Heart left ventricle (tissue), 16 donors: ENCODE measurements around the gene KREMEN1. TPM values are rescaled to one million over a fixed set of nuclear protein-coding genes. Genes with fewer than 3 reads are reported as not detected.

ENCODE experiments used
- ATAC-seq, 4 donors: fragments of 200-7000 bp; cut with Tn5 transposase; one replicate each; pipeline ENCODE4 v1.9.1; 2020 to 2022; ENCODE audit warnings: moderate library complexity in 4 of 4, mild to moderate bottlenecking in 3 of 4, moderate number of reproducible peaks in 1 of 4
- DNase-seq, 5 donors: peaks; one replicate each; pipeline ENCODE4 v3.0.0-alpha.2; 2020
- H3K27ac ChIP-seq, 12 donors: fragments of 200-600 bp; sonication (generic) in 4 of 12; one replicate each; pipeline versions ENCODE4 v1.5.0 to v1.8.0; 2016 to 2022; ENCODE audit warnings: mild to moderate bottlenecking in 2 of 12
- H3K27me3 ChIP-seq, 9 donors: fragments of 200-600 bp; sonication (generic) in 2 of 9; one replicate each; pipeline versions ENCODE4 v1.5.1 to v1.8.0; 2016 to 2022; ENCODE audit warnings: mild to moderate bottlenecking in 3 of 9
- H3K36me3 ChIP-seq, 9 donors: fragments of 200-600 bp; sonication (generic) in 2 of 9; one replicate each; pipeline versions ENCODE4 v1.5.0 to v1.8.0; 2018 to 2022; ENCODE audit warnings: mild to moderate bottlenecking in 2 of 9
- H3K4me1 ChIP-seq, 12 donors: fragments of 200-600 bp; sonication (generic) in 4 of 12; one replicate each; pipeline versions ENCODE4 v1.5.0 to v1.8.0; 2016 to 2022; ENCODE audit warnings: mild to moderate bottlenecking in 3 of 12
- H3K4me3 ChIP-seq, 12 donors: fragments of 200-600 bp; sonication (generic) in 4 of 12; one replicate each; pipeline versions ENCODE4 v1.5.0 to v1.8.0; 2017 to 2022; ENCODE audit warnings: mild to moderate bottlenecking in 9 of 12, moderate library complexity in 4 of 12
- H3K9me3 ChIP-seq, 12 donors: fragments of 200-600 bp; sonication (generic) in 4 of 12; one replicate each; pipeline versions ENCODE4 v1.5.0 to v1.8.0; 2016 to 2022; ENCODE audit warnings: mild to moderate bottlenecking in 1 of 12
- POLR2A ChIP-seq, 2 donors: fragments of 450-650 bp; IDR thresholded peaks; one replicate each; pipeline ENCODE4 v1.6.1; 2017; ENCODE audit warnings: antibody characterized with exemption in 2 of 2, mild to moderate bottlenecking in 2 of 2, moderate library complexity in 2 of 2
- WGBS, 4 donors: extraction: QIAGEN DNeasy Blood & Tissue Kit in 2 of 4; methylation state at CpG; one replicate each; pipeline versions ENCODE4 v1.1.5 to v1.1.7; 2013 to 2018; 5-methylcytosine and 5-hydroxymethylcytosine counted together
- intact Hi-C, 10 donors: fragments of 100-400 bp; cut with DNase I; formaldehyde crosslinking; loops; one replicate each; pipeline versions ENCODE4 v1.11.1 to v1.14.2; 2022
- polyA plus RNA-seq, 2 donors: library from polyadenylated mRNA; stranded (reverse); fragments of 200-250 nt; gene quantifications; one replicate each; pipeline ENCODE4 v1.2.3, GENCODE V29; 2013
- total RNA-seq, 9 donors: library from RNA; depleted of rRNA in 2 of 9; stranded (reverse); fragments of >200 nt in 2 of 9; fragmentation: NEBNext Ultra II Directional in 3 of 9; extraction: Animal tissue kit (Norgen Biotek cat#: 25700) in 3 of 9; gene quantifications; one replicate each; pipeline versions ENCODE4 v1.1.0 to v1.2.4, GENCODE V29; 2016 to 2023
- TF ChIP-seq, protein P1 (sequence below), 12 donors: fragments of 200-600 bp; sonication (generic) in 4 of 12; IDR thresholded peaks; one replicate each; pipeline versions ENCODE4 v1.5.0 to v1.8.0; 2018 to 2022; ENCODE audit warnings: antibody characterized with exemption in 12 of 12, mild to moderate bottlenecking in 5 of 12
- donor health status: ischemic (EF 13 %, LVEDD 7.1; RV severe dilation, severe dysfunction).
- donor health status: healthy with polysubstance abuse.
- donor health status: DM: no; HTN: yes; CAD: no.
- donor health status: DM: no; HTN: no; CAD: no.
- donor health status: ischemic (EF 25% LVEDD 6.9; RV normal size, moderate dysfunction).
- donor health status: ischemic (EF 25% LVEDD 5.7; RV mildly dilated, moderate dysfunction).
- donor health status: healthy.
- donor health status: DM: yes; HTN: yes; CAD: no.
- donor health status: ischemic (EF 35%, LVEDD 5.7; RV mildly dilated, moderate dysfunction).
- donor health status: nonischemic (EF 11% LVEDD 7.7; RV severe dilation, severe dysfunction).
- donor health status: DM: yes; HTN: yes; CAD: no.
- donor health status: PGD.
- donor health status: ischemic (EF 29% LVEDD 5.4; RV normal size, mild dysfunction).
- donor health status: nonischemic (EF 23%, LVEDD 6.1; RV moderate dilation, normal function).

Gene KREMEN1
- total and polyA plus RNA-seq, 11 donors: 24.3 to 67.8 (median 36.4) TPM

DNA sequence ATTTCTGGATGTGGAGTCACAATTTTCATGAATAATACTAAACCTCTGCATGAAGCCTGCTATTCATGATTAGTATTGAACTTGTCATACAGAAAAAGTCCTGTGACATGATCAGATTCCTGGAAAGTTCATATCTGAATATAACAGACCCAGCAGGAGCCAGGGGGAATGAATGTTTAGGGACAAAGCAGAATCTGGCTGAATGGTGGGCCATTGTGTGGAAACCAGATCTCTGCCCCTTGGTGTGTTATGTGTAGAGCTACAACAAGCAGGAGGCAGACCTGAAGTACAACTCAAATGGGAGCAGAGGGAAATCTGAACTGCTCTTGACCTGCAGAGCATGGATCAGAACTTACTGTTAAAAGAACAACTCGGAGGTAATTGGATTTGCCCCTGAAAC is 30.3 kb downstream of the KREMEN1 start:
- no peak for ATAC-seq
- Histone ChIP-seq H3K27me3 (no peaks in the 10 kb centered on the region), H3K4me3 (no peak overlapping the region), H3K9me3 (no peaks in the 10 kb centered on the region), H3K27ac (no peak overlapping the region), H3K4me1 (peaks cover 0 to 5% (median 0%) of the 10 kb centered on the region in 12 donors), H3K36me3 (peaks cover 0 to 31% (median 8%) of the 10 kb centered on the region in 9 donors)
- WGBS, 4 donors: 83 to 100% (median 90%) methylated on average over 1 of the region's 1 CpG
- intact Hi-C loops: no loop called here
- TF ChIP-seq POLR2A (IDR thresholded peaks at IDR 0.05): no peak
- TF ChIP-seq, protein P1, sequence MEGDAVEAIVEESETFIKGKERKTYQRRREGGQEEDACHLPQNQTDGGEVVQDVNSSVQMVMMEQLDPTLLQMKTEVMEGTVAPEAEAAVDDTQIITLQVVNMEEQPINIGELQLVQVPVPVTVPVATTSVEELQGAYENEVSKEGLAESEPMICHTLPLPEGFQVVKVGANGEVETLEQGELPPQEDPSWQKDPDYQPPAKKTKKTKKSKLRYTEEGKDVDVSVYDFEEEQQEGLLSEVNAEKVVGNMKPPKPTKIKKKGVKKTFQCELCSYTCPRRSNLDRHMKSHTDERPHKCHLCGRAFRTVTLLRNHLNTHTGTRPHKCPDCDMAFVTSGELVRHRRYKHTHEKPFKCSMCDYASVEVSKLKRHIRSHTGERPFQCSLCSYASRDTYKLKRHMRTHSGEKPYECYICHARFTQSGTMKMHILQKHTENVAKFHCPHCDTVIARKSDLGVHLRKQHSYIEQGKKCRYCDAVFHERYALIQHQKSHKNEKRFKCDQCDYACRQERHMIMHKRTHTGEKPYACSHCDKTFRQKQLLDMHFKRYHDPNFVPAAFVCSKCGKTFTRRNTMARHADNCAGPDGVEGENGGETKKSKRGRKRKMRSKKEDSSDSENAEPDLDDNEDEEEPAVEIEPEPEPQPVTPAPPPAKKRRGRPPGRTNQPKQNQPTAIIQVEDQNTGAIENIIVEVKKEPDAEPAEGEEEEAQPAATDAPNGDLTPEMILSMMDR (IDR thresholded peaks at IDR 0.05): no peak
- no peak for DNase-seq

DNA sequence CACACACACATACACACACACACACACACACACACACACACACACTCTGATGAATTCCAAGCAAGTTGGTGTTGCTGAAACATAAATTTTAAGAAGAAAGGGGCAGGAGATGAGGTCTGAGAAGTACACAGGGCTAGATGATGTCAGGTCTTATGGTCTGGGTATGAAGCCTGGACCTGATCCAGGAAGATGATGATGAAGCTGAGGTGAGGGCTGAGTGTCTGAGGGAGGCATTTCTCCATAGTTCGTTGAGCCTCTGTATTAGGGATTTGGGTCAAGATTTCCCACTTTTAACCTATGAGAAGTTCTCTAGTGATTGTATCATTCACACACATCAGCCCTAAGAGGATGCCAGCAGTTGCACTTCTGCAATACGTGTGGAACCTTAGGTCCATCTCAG is 32.6 kb downstream of the KREMEN1 start:
- H3K36me3 ChIP-seq: peaks cover 0 to 14% (median 0%) of the 10 kb centered on the region in 9 donors
- 56 to 82% (median 68%) methylated on average over 2 of the region's 2 CpGs for WGBS, 4 donors

DNA sequence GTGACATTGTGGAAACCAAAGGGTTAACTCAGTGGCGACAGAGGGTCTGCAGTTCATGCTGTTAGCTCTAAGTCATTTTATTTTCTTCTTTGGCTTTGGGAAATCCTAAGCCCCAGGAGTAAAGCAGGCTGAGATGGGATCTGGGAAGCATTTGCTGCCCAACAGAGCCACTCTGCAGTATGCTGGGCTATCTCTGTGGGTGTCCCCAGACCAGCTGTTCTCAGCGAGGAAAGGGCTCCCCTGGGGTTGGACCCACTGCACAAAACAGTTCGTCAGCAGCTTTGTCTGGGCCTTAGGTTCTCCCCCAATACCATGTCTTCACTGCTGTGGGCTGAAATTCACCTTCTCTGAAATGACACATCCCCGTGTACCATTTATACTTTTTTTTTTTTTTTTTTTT is 34.0 kb downstream of the KREMEN1 start:
- Histone ChIP-seq H3K9me3 (no peaks in the 10 kb centered on the region), H3K4me3 (no peak overlapping the region), H3K27ac (no peak overlapping the region), H3K4me1 (peaks cover 0 to 17% (median 2%) of the 10 kb centered on the region in 12 donors), H3K27me3 (no peaks in the 10 kb centered on the region), H3K36me3 (peaks cover 0 to 8% (median 0%) of the 10 kb centered on the region in 9 donors)
- DNase-seq (no peak), ATAC-seq (peak in 1 of 4 donors; percentile 56)
- intact Hi-C loops: no loop called here
- TF ChIP-seq, protein P1 (IDR thresholded peaks at IDR 0.05): no peak
- TF ChIP-seq POLR2A (IDR thresholded peaks at IDR 0.05): no peak
- 40 to 73% (median 46%) methylated on average over 4 of the region's 4 CpGs for WGBS, 4 donors

More for the DNA sequence above, 32.6 kb downstream of the KREMEN1 start:
- H3K4me3 ChIP-seq: no peak overlapping the region
- H3K4me1 ChIP-seq: peaks cover 0 to 17% (median 2%) of the 10 kb centered on the region in 12 donors
- no peaks in the 10 kb centered on the region for H3K9me3 ChIP-seq
- DNase-seq (no peak), ATAC-seq (no peak)
- TF ChIP-seq, protein P1 (IDR thresholded peaks at IDR 0.05): no peak
- no peak for TF ChIP-seq POLR2A (IDR thresholded peaks at IDR 0.05)
- no peaks in the 10 kb centered on the region for H3K27me3 ChIP-seq
- intact Hi-C loops: no loop called here
- no peak overlapping the region for H3K27ac ChIP-seq

DNA sequence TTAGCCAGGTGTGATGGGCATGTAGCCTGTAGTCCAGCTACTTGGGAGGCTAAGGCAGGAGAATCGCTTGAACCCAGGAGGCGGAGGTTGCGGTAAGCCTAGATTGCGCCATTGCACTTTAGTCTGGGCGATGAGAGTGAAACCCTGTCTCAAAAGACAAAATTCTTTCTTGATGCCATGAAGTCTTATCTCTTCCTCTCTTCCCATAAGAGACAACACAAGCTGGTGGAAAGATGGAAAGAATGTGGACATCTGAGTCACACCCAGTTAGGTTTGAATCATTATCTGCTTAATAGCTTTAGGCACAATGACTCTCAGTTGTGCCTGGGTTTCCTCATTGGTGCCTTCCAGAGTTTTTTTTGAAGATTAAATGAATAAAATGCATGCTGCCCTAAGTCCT is 35.3 kb downstream of the KREMEN1 start:
- no peak overlapping the region for H3K27ac ChIP-seq
- ATAC-seq (no peak), DNase-seq (no peak)
- peaks cover 0 to 2% (median 0%) of the 10 kb centered on the region in 9 donors for H3K36me3 ChIP-seq
- WGBS, 4 donors: 92 to 98% (median 97%) methylated on average over 5 of the region's 5 CpGs
- no peak for TF ChIP-seq POLR2A (IDR thresholded peaks at IDR 0.05)
- TF ChIP-seq, protein P1 (IDR thresholded peaks at IDR 0.05): no peak
- H3K27me3 ChIP-seq: no peaks in the 10 kb centered on the region
- intact Hi-C loops: no loop called here
- H3K4me3 ChIP-seq: no peak overlapping the region
- no peaks in the 10 kb centered on the region for H3K9me3 ChIP-seq
- H3K4me1 ChIP-seq: peaks cover 0 to 13% (median 2%) of the 10 kb centered on the region in 12 donors
